ENCODE measurements around the gene PRR5. TPM values are rescaled to one million over a fixed set of nuclear protein-coding genes. Genes with fewer than 3 reads are reported as not detected.
"Not testable (repeated sequence)": the region's sequence is repeated elsewhere in the genome, so short reads cannot be mapped to it uniquely, and the experiment has no call there.

The PRR5 gene
- total RNA-seq, 1 donor from 2014 or later = 12.4 TPM

GRCh38 chr22:44733426-44734106 is 31.6 kb downstream of the PRR5 start:
- DNase-seq (ENCODE audit: low read depth) = no peak

- no peak for DNase-seq (ENCODE audit: low read depth)
Measured at GRCh38 chr22:44734278-44734677, 32.3 kb downstream of the PRR5 start.

DNA sequence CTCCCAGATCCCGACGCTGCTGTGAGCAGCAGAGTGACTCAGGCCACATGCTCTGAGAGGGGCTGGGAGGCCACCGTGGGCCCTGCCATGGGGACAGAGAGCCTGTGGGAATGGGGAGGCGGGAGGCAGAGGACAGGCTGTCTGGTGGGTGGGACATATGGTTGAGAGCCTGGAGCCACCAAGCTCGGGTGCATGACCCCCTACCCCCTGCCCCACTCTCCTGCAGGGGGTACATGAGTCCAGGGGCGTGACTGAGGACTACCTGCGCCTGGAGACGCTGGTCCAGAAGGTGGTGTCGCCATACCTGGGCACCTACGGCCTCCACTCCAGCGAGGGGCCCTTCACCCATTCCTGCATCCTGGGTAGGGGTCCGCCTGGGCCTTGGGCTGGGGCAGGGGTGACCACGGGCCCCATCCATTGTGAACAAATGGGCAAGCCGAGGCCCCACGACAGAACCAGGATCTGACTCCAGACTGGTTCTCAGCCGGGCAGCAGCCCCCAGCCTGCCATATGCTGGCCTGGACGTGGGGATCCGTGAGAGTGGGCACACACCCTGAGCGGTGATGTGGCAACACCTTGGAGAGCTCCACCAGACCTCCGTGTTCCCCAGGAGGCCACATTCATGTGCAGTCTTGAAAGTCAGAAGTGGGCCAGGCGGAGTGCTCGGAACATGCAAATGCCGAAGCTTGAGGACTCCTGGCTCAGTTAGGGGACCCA is 33.0 kb downstream of the PRR5 start:
- DNase-seq (ENCODE audit: low read depth) = no peak

DNA sequence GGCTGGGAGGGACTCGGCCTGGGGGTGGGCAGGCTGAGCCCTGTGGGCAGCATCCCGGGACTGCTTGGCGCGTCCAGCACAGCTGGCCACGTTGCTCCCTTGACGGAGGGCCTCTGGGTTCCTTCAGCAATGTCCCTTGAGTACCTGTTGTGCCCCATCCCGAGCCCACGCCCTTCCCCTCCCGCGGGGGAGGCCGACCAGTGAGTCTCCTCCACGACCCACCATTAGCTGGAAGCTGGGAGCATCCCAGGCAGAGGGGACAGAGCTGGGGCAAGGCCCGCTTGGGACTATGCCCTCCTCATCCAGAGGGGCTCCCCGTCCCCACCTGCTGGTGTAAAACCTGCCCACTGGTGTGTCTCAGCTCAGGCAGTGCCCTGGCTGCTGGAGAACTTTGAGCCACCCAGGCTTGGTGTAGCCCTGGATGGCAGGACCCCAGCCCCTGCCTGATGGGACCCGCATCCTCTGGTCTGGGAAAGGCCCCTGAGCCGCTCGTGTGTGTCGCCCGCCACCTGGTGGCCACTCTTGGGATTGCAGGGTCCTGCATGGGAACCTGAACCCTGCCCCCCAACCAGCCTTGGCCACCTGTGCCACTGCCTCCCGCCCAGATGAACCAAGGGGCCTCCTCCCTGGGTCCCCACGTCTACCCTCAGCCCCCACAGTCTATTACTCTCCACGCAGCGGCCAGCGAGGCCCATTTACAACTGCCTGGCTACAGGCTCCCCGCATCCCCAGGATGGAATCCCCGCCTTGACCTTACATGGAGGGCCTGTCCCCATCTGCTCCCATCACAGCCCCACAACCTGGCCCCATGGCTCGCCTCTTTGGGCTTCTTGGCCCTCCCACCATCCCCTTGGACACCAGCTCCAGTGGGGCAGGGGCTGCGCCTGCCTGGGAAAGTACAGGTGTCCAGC is 33.8 kb downstream of the PRR5 start:
- no peak for DNase-seq (ENCODE audit: low read depth)

- DNase-seq (ENCODE audit: low read depth) = no peak
Measured at GRCh38 chr22:44736581-44737405, 34.8 kb downstream of the PRR5 start.

- DNase-seq (ENCODE audit: low read depth) = no peak
Measured at GRCh38 chr22:44737406-44738346, 35.7 kb downstream of the PRR5 start.

GRCh38 chr22:44738347-44738715 is 36.3 kb downstream of the PRR5 start:
- peak; percentile 61 for DNase-seq (ENCODE audit: low read depth)

GRCh38 chr22:44739024-44739423 is 37.0 kb downstream of the PRR5 start:
- no peak for DNase-seq (ENCODE audit: low read depth)

GRCh38 chr22:44739666-44740065 is 37.7 kb downstream of the PRR5 start:
- peak; percentile 78 for DNase-seq (ENCODE audit: low read depth)

DNA sequence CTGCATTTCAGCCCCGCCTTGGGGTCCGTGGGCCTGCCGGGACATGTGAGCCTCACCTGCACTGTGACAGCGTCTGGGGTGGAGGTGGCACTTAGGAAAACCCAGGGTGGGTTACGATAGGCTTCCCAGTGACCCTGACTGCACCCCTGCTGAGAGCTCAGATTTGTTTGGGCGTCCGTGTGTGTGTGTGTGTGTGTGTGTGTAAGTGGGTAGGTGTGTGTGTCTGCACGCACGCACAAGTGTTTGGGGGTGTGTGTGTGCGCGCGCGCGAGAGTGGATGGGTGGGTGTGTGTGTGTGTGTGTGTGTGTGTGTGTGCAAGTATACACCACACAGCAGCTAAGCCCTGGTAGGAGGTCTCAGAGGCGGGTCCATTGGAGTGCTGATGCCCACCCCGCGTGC is 38.3 kb downstream of the PRR5 start:
- DNase-seq (ENCODE audit: low read depth) = no peak

DNA sequence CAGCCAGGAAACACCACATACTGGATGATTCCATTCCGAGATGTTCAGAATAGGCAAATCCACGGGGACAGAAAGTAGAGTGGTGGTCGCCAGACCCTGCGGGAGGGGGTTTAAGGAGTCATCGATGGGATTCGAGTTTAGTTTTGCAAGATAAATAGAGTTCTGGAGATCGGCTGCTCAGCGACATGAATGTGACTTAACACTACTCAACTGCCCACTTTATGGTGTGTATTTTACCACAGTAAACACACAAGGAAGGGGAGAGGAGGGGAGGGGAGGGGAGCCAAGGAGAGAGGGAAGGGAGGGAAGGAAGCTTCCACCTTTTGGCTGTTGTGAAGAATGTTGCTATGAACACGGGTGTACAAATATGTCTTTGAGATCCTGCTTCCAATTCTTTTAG is 39.9 kb downstream of the PRR5 start:
- no peak for DNase-seq (ENCODE audit: low read depth)

GRCh38 chr22:44743247-44743646 is 41.2 kb downstream of the PRR5 start:
- no peak for DNase-seq (ENCODE audit: low read depth)

- DNase-seq (ENCODE audit: low read depth) = no peak
Measured at GRCh38 chr22:44743804-44744211, 41.8 kb downstream of the PRR5 start.

DNA sequence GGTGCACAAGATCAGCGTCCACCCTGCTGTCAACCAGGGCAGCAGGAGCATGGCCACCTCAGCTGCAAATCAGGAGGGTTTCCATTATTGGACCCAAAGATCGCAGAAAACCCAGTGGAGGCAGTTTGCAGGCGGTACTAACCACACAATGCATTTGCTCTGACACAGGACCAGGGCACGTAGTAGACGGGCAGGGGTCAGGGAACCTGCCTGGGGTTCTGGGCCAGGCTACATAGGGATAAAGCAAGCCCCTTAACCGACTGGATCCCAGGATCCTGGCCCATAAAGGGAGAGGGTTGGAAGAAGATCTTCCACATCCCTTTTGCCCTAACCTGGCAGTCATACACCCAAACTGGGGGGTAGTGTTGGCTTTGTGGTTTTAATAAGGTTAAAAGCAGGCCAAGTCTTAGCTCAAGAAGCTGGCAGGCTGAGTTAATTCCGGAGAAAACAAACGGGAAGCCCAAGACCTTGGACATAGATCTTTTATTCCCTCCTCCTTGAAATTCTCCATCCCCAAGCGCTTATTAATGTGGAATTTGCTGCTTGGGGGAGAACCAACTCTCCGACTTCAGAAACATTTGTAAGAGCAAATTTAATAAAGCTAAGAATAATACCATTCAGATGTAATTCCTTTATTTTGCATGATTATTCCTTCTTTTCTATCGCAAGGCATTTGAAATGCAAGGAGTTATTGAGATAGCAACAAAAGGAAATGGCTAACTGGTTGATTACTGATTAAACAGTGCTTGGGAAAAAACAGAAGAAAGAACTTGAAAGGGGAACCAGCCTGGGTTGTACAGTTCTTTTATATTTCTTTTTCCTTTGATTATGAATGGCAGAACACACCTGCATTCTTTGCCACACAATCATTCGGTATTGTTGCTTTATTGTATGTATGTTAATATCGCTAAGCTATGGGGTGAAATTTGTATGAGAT is 44.1 kb downstream of the PRR5 start:
- DNase-seq (ENCODE audit: low read depth) = peak; percentile 84

DNA sequence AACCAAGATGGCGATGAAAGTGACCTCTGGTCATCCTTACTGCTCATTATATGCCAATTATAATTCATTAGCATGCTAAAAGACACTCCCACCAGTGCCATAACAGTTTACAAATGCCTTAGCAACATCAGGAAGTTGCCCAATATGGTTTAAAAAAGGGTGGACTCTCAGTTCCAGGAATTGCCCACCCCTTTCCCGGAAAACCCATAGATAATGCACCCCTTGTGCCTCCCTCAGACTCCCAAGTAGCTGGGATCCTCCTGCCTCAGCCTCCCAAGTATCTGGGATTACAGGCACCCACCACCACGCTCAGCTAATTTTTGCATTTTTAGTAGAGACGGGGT is 45.8 kb downstream of the PRR5 start:
- DNase-seq (ENCODE audit: low read depth) = not testable (repeated sequence)

DNA sequence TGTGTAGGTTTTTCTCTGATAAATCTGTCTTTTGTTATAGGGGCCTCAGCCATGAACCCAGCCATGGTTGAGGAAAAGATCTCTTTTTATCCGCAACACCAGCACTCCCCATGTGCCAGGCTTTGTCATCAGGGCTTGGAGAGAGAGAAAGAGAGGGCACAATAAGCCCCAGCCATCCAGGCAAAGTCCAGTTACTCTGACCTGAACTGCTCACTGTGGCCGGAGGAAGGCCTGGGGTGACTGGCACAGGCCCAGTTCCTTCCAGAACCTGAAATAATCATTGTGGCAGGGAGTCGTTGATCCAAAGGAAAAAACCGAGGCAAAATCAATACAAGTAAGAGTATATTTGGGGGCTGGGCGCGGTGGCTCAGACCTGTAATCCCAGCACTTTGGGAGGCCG is 46.5 kb downstream of the PRR5 start:
- no peak for DNase-seq (ENCODE audit: low read depth)

GRCh38 chr22:44750481-44750880 is 48.5 kb downstream of the PRR5 start:
- no peak for DNase-seq (ENCODE audit: low read depth)

- DNase-seq (ENCODE audit: low read depth) = no peak
Measured at GRCh38 chr22:44752285-44753188, 50.5 kb downstream of the PRR5 start, which contains the start of gene ARHGAP8. Gene ARHGAP8, plus strand, starts transcription at chr22:44752575. Its CDS starts 33,953 bp downstream, at chr22:44786528.
